GM18951 (cell line): ENCODE measurements around the gene SLC36A4.

ENCODE experiments used
- POLR2A ChIP-seq: IDR thresholded peaks from 4 replicates; pipeline ENCODE4 v1.6.1; 2011; ENCODE audit warnings: mild to moderate bottlenecking; ENCODE audit not compliant: insufficient read length, insufficient read depth; ENCODE audit errors: extremely low read depth
- in situ Hi-C: fragments of 300-500 bp; cut with MboI; formaldehyde crosslinking; loops from one replicate; pipeline ENCODE4 v1.12.0; 2022; ENCODE audit warnings: low sequenced_read_pairs, mixed read lengths, inconsistent platforms; ENCODE audit not compliant: unreplicated experiment

The SLC36A4 gene

DNA sequence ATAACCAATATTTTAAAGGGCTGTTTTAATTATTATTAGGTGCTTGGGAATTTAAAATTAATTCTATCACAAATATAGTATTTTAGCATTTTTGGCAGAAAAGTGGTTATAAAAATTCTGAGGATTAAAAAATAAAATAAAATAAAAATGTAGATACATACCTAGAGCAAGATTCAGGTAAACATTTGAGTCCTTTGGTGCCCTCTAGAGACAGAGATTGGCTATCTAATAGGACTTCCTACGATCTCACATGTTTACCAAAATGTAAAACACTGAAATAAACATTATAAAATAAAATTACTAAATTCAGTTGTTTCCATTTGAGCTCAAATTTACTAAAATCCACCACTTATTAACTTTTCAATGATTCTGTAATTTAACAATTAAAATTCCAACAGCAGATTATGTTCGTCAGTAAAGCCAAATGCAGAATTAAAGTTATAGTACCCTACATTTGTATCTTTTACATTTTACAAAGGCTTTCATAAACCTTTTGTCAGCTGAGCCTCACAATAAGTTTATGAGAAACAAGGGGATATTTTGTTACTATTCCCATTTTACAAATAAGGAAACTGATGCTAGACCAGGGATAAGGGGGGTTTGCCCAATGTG lies 27.7 kb downstream of the SLC36A4 start:
- TF ChIP-seq POLR2A, result no peak
- in situ Hi-C loops, result no loop called here

DNA sequence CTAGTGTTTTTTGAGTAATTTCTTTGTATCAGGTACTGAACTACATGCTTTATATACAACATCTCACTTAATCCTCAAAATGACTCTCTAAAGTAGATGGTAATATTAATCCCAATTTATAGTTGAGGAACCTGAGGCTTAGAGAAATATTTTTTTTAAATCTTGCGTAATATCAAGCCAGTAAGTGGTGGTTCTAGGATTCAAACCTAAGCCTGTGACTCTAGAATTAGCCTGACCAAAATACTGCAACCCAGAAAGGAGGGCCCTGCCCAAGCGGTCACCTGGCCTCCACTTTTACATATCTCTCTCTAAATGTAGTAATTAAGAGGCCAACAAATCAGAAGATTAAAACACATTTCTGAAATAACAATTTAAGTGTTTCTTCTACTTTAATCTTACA lies 28.6 kb downstream of the SLC36A4 start:
- TF ChIP-seq POLR2A, result no peak
- in situ Hi-C loops, result no loop called here

- in situ Hi-C loops, result no loop called here
- TF ChIP-seq POLR2A, result no peak
Measured at GRCh38 chr11:93166862-93167261, 30.9 kb downstream of the SLC36A4 start.

GRCh38 chr11:93166194-93166593 lies 31.6 kb downstream of the SLC36A4 start:
- in situ Hi-C loops, result no loop called here
- no peak for TF ChIP-seq POLR2A

GRCh38 chr11:93160808-93161207 lies 37.0 kb downstream of the SLC36A4 start:
- in situ Hi-C loops, result no loop called here
- TF ChIP-seq POLR2A, result no peak

DNA sequence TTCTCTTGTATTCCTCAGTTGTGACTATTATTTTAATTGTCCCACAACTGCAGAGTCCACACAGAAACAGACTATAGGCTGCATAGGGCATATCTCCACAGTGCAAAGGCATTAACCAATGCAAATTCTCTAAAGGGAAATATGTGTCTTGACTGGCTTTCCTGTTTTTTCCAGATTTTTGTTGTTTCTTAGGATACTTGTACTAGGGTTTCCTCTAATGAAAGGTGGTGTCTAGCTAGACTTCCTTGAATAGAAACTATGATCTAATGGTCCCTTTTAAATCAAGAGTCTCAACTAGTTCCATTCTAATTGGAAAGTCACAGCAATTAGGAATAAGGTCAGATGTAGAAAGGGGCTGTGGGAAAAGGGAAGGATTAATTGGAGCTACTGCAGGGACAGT lies 37.6 kb downstream of the SLC36A4 start:
- in situ Hi-C loops, result no loop called here
- TF ChIP-seq POLR2A, result no peak

DNA sequence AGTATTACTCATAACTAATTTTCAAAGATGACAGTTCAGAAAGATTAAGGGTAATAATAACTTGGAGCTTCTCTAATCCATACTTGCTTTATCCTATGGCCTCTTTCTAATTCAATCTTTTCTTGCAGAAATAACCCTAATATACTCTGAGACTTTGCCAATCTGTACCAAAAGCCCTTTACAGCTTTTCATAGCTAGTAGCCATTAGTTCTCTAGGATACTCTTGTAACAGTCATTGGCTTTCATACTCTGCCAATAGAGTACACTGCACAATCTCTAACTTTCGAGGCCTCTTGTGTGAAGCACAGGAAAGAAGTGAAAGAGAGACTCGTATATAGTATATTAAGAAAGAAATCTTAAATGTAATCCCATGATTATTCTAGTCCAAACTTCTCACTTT lies 38.1 kb downstream of the SLC36A4 start:
- in situ Hi-C loops, result no loop called here

DNA sequence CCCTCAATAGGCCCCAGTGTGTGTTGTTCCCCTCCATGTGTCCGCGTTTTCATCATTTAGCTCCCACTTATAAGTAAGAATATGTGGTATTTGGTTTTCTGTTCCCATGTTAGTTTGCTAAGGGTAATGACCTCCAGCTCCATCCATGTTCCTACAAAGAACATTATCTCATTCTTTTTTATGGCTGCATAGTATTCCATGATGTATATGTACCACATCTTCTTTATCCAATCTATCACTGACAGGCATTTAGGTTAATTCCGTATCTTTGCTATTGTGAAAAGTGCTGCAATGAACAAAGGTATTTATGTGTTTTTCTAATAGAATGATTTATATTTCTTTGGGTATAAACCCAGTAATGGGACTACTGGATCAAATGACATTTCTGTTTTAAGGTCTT lies 42.1 kb downstream of the SLC36A4 start:
- TF ChIP-seq POLR2A, result no peak
- in situ Hi-C loops, result no loop called here

More for the DNA sequence above, 38.1 kb downstream of the SLC36A4 start:
- TF ChIP-seq POLR2A, result no peak

GRCh38 chr11:93145390-93145915 lies 52.3 kb downstream of the SLC36A4 start:
- in situ Hi-C loops, result no loop called here

DNA sequence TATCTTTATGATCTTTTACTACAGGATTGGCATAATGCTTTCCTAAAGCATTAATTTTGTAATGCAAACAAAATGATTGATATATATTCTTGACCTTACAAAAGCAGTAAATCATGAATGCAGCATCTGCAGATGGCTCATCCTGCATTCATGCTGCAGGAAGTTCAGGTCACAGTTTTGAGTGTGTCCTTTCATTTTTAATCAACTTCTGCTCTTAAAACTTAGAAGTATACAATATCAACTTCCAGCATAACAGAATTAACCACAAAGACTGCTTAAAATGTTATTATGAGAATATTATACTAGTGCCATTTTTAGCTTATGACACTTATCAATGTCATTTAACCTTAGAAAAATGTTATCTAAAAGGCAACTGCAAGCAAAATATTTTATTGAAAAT lies 54.0 kb downstream of the SLC36A4 start:
- TF ChIP-seq POLR2A, result no peak
- in situ Hi-C loops, result no loop called here

More at GRCh38 chr11:93145390-93145915, 52.3 kb downstream of the SLC36A4 start:
- no peak for TF ChIP-seq POLR2A

GRCh38 chr11:93143186-93143585 lies 54.6 kb downstream of the SLC36A4 start:
- no peak for TF ChIP-seq POLR2A
- in situ Hi-C loops, result no loop called here

DNA sequence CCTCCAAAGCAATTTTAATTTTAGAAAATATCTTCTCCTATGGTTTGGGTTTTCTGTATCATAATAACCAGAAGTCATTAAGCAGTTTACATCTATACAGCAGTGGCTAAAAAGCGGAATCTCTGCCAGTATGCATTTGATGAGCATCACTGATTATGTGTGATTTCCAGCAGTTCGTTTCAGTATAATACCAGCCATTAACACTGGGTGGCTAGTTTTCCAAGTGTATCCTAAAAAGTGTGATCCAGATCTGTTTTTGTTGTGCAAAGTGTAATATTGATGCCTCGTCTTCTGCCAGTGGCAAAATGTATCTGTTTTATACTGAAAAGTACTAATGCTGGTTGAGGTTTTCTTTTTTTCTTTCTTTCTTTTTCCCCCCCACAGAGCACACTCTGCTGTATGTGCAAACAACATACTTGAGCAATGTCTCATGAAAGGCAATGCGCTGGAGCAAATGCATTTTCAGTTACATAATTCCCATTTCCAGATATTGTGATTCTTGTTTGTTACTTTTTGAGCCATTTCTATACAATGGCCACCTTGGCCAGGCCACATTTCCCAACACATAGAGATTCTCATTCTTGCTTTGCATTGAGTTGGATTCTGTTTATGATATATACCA lies 64.2 kb downstream of the SLC36A4 start:
- in situ Hi-C loops, result no loop called here

GRCh38 chr11:93132836-93133235 lies 65.0 kb downstream of the SLC36A4 start:
- in situ Hi-C loops, result no loop called here
- TF ChIP-seq POLR2A, result no peak

More for the DNA sequence above, 64.2 kb downstream of the SLC36A4 start:
- TF ChIP-seq POLR2A, result no peak

GRCh38 chr11:93131709-93132108 lies 66.1 kb downstream of the SLC36A4 start:
- in situ Hi-C loops, result no loop called here
- no peak for TF ChIP-seq POLR2A

- TF ChIP-seq POLR2A, result no peak
- in situ Hi-C loops, result no loop called here
Measured at GRCh38 chr11:93128574-93128973, 69.2 kb downstream of the SLC36A4 start.
